GM21515 (cell line): Measurements from ENCODE around the gene EMP3.
"Not testable (repeated sequence)": the region's sequence is repeated elsewhere in the genome, so short reads cannot be mapped to it uniquely, and the experiment has no call there.

ENCODE experiments used
- ATAC-seq: cut with Tn5 transposase; IDR thresholded peaks from one replicate; pipeline ENCODE4 v1.9.1; 2021; ENCODE audit not compliant: unreplicated experiment

Gene EMP3

GRCh38 chr19:48344892-48345291, 19.5 kb downstream of the EMP3 start:
- no peak for ATAC-seq

DNA sequence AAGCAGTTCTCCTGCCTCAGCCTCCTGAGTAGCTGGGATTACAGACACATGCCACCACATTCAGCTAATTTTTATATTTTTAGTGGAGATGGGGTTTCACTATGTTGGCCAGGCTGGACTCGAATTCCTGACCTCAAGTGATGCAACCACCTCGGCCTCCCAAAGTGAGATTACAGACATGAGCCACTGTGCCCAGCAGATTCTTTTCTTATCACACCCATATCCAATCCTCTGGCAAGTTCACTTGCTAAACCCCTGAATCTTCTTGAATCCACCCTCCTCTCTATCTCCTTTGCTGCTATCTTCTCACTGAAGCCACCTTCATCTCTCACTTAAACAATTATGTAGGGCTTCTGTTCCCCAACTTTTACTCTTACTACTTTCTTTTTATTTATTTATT, 20.8 kb downstream of the EMP3 start:
- ATAC-seq: no peak

DNA sequence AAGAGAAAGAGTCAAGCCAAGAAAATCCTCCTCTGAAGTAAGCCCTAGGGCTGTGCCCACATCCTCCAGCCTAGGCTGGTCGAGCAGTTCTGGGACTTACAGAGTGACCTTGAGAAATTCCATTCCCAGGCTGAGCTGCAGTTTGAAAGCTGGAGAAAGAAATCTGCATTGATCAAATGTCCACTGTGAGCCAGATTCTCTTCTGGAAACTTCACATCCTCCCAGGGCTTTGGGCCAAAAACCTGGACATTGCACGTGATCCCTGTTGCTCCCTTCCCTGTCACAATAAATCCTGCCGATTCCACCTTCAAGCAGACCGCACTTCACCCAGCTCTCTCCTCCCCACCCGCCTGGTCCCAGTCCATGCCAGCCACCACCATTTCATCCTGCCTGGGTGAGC, 22.7 kb downstream of the EMP3 start:
- no peak for ATAC-seq

DNA sequence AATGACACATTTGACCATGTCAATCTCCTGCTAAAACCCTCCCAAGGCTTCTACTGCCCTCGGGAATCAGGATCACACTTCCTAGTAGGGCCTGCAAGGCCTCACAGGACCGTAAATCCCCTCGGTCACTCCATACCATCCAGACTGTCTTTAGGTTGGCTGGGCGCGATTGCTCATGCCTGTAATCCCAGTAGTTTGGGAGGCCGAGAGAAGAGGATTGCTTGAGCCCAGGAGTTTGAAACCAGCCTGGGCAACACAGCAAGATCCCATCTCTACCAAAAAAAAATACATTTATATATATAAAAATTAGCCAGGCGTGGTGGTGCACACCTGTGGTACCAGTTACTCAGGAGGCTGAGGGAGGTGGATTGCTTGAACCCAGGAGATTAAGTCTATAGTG, 23.4 kb downstream of the EMP3 start:
- ATAC-seq: no peak

DNA sequence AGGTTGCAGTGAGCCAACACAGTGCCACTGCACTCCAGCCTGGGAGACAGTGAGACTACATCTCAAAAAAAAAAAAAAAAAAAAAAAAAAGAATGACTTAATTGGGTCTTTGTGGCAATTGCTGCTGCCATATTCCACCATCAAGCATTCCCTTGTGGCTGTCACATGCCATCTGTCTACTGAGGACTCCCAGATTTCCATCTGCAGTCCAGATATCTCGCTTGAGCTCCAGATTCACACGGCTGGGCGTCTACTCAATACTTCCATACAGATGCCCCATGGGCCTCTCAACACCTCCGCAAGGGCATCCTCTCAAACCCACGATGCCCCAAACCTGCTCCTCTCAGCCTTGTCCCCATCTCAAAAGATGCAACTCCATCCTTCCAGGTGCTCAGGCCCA, 25.5 kb downstream of the EMP3 start:
- no peak for ATAC-seq

GRCh38 chr19:48351341-48351752, 26.0 kb downstream of the EMP3 start:
- no peak for ATAC-seq

- ATAC-seq: no peak
These were observed 28.3 kb downstream of the EMP3 start for GRCh38 chr19:48353677-48354076.

- no peak for ATAC-seq
These were observed 29.1 kb downstream of the EMP3 start for GRCh38 chr19:48354332-48354992.

GRCh38 chr19:48355365-48355954, 30.1 kb downstream of the EMP3 start:
- ATAC-seq: no peak

GRCh38 chr19:48359123-48359522, 33.8 kb downstream of the EMP3 start:
- no peak for ATAC-seq

- ATAC-seq: no peak
These were observed 36.6 kb downstream of the EMP3 start for GRCh38 chr19:48361912-48362311.

DNA sequence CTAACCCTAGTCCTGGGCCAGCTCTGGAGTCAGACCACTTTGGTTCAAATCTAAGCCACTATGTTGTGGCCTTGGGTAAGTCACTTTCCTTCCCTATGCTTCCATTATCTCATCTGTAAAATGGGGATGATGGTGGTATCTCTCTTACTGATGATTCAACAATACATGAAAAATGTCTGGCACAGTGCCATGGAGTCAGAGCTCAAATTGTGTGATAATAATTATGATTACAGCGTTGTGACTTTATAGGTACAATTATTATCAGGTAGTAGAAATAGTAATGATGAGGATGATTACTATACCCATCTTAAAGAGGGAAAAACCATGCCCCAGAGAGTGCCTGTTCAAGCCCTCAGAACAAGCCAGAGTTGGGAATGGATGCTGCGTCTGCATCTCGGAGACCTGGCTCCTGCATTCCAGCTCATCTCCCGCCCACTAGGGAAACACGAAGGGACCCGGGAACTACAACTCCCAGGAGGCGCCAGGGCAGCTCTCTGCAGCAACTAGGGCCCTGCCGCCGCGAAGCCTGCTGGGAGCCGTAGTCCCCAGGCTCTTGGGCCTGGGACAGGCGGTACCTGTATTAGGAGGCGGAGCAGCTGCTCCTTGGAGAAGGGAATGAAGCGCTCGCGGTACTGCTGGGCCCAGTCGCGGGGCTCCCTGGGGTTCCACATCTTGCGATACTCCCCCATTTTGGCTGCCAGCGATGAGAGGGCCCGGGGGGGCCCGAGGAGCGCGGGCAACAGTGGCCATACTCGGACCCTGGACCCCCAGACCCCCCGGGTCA, 37.6 kb downstream of the EMP3 start:
- ATAC-seq: peak; percentile 45

- ATAC-seq: peak; percentile 16
These were observed 38.1 kb downstream of the EMP3 start for GRCh38 chr19:48363500-48363809.

DNA sequence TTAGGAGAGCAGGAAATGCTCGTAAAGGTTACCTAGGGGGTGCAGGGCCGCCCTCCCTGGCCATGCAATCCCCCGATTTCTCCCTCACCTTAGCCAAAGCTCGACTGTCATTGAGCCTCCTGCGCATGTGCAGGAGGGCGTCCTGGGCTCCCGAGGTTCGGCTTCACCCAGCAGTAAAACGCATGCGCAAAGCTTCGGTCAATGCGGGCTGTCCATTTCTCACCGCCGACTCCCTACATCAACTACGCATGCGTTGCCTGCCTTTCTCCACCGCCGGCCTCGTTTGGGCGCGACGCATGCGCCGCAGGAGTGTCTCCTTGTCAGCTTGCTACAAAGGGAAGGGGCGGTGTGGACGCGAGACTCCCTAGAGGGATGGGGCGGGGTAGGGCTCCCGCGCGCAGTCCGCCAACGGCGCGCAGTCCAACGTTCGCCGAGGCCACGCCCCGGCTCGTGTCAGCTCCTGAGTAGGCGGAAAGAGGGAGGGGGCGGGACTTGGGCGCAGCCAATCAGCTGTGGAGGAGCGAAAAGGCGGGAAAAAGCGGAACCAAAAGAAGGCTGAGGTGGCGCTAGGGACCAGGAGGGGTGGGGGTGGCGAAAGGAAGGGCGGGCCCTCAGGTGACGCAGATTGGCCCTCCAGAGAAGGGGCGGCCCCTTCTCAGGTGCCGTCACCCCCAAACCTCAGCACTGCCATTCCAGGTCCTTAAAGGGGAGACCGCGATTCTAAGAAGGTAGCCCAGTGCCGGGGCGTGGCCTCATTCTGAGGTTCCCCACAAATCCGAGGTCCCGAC, 38.7 kb downstream of the EMP3 start, which contains the start of the genes SYNGR4 and TMEM143:
Gene SYNGR4, plus strand, starts transcription at position 558 of the 788 bp plus-strand sequence. CDS start 1,476 bp downstream, outside the sequence.
Gene TMEM143, minus strand, starts transcription at position 131 of the 788 bp plus-strand sequence. Its CDS starts 20 bp downstream, at position 111.
- ATAC-seq: peak; percentile 73

DNA sequence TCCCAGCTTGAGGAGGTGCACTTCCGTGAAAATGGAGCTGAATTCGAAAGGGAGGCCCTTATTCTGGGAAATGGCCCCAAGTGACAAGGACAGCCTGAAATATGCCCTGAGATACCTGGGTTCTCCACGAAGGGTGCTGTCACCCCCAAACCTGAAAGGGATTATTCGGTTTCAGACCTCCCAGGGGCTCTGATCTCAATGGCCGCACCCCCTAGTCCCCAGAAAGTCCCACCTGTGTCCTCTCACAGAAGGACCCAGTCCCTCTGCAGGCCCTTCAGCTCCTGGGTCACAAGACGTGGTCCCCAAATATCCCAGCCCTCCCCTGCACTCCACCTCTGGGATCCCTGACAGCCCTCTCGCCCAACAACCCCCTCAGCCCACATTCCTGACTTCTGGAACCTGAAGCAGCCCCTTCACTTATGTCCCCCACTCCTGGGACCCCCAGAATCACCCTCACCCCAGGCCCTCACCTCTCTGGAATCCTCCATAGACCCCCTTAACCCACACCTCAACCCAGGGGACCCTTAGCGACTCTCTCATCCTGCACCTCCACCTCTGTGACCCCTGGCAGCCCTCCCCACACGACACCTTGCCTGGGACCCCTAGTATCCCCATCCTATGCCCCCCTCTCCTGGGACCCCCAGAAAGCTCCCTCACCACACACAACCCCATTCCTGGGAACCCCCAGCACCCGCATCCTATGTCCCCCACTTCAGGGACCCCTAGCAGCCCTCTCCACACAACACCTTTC, 39.4 kb downstream of the EMP3 start:
- ATAC-seq: no peak

DNA sequence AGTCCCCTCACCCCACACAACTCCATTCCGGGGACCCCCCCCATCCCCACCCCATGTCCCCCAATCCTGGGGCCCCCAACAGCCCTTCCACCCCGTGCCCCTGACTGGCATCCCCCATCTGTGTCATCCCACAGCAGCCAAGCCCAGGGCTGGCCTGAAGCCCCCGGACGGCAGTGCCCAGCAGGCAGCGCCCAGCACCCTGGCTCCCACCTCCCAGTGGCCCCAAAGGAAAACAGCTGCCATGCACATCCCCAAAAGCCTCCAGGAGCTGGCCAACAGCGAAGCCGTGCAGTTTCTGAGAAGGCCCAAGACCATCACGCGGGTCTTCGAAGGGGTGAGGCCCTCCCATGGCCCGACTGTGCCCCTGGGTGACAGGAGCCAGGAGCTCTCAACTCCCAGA, 40.2 kb downstream of the EMP3 start:
- no peak for ATAC-seq

DNA sequence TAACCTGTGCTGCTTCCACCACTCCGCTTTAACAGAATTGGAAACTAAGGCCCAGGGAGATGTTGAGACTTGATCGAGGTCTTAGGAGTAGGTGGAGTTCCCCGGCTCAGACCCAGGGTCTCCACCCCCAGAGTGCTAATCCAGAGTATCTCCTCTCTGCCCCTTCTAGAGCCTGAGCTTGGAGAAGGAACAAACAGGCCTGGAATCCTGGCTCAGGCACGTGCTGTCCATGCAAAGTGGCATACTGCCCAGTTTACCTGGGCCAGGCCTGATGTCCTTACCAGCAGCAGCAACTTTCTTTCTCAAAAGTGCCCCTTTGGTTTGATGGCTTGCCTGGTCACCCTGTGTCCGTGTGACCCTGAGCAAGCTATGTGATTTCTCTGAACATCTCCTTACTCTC, 42.5 kb downstream of the EMP3 start:
- no peak for ATAC-seq

GRCh38 chr19:48368936-48369335, 43.6 kb downstream of the EMP3 start:
- ATAC-seq: no peak

DNA sequence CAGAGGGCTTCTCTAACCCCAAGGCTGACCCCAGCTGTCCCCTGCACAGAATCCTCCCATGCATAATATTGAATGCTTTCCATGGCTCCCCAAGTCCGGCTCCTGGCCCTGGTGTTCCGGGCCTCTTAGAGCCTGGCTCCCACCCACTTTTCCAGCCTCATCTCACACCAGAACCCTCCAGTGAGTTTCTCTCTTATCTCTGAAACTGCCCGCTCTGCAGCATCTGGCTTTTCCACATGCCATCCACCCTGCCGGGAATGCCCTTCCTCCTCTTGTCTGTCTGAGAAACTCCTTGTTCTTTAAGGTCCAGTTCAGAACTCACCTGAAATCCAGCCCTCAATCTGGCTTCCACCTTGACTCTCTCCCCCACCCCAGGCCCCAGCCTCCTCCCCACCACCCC, 45.6 kb downstream of the EMP3 start:
- no peak for ATAC-seq

DNA sequence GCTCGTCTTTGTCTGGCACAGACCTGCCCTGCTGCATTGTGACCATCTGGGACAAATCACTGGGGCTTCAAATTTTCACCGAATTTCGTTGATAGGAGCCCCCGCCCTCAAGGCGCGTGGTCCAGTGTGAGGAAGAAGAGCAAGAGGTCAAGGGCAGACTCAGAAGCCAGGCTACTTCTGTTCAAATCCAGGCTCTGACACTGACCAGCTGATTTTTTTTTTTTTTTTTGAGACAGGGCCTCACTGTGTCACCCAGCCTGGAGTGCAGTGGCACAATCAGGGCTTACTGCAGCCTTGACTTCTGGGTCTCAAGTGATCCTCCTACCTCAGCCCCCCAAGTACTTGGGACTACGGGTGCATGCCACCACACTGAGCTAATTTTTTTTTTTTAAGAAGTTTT, 46.0 kb downstream of the EMP3 start:
- ATAC-seq: no peak

DNA sequence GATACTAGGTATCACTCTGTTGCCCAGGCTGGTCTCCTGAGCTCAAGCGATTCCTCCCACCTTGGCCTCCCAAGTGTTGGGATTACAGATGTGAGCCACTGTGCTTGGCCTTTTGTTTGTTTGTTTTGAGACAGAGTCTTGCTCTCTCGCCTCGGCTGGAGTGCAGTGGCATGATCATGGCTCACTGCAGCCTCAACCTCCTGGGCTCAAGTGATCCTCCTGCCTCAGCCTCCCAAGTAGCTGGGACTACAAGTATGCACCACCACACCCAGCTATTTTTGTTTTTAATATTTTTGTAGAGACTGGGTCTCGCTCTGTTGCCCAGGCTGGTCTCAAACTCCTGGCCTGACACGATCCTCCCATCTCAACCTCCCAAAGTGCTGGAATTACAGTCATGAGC, 46.4 kb downstream of the EMP3 start:
- ATAC-seq: not testable (repeated sequence)
